Activated T-cell treated with anti-CD3 and anti-CD28 coated beads, Interleukin-2, amount 50 U/mL, for 72 hours (primary cell): ENCODE measurements around the gene VAV3. TPM values are rescaled to one million over a fixed set of nuclear protein-coding genes. Genes with fewer than 3 reads are reported as not detected.

Experiments
- ATAC-seq, 2 donors: fragments of 150-1000 bp; cut with Tn5 transposase; replicated peaks in 1 of 2; 2 replicates each; pipeline ENCODE4 v1.10.0; 2021; ENCODE audit warnings: moderate library complexity in 2 of 2, mild to moderate bottlenecking in 1 of 2
- DNase-seq, 2 donors: peaks; one replicate each; pipeline ENCODE4 v3.0.0; 2021 to 2022; ENCODE audit warnings: mixed read lengths in 1 of 2
- H3K27ac Mint-ChIP-seq: one replicate; pipeline ENCODE4 v1.8.0; 2022; ENCODE audit warnings: mild to moderate bottlenecking, moderate library complexity, mixed read lengths
- H3K27me3 Mint-ChIP-seq: one replicate; pipeline ENCODE4 v1.8.0; 2022; ENCODE audit warnings: low read depth, mixed read lengths
- H3K36me3 Mint-ChIP-seq, 2 donors: one replicate each; pipeline ENCODE4 v1.8.0; 2022; ENCODE audit warnings: mixed read lengths in 2 of 2, mild to moderate bottlenecking in 1 of 2; ENCODE audit not compliant: insufficient read depth in 2 of 2
- H3K4me1 Mint-ChIP-seq: one replicate; pipeline ENCODE4 v1.8.0; 2022; ENCODE audit warnings: low read depth, mixed read lengths
- H3K4me3 Mint-ChIP-seq, 2 donors: one replicate each; pipeline ENCODE4 v1.8.0; 2022; ENCODE audit warnings: mild to moderate bottlenecking in 2 of 2, mixed read lengths in 2 of 2, moderate library complexity in 2 of 2
- H3K9me3 Mint-ChIP-seq, 2 donors: one replicate each; pipeline ENCODE4 v1.8.0; 2022; ENCODE audit warnings: mixed read lengths in 2 of 2
- total RNA-seq, 2 donors: library from RNA; stranded (reverse); gene quantifications; one replicate each; pipeline ENCODE4 v1.2.3, GENCODE V29; 2022

The VAV3 gene
- total RNA-seq, 2 donors from 2014 or later = 2.5 to 2.8 TPM

- DNase-seq = no peak
- H3K27ac Mint-ChIP-seq = no peak overlapping the region
- peaks cover 0 to 2% of the 10 kb centered on the region in 2 donors for H3K9me3 Mint-ChIP-seq
- H3K4me3 Mint-ChIP-seq = no peak overlapping the region
- no peak for ATAC-seq
- H3K4me1 Mint-ChIP-seq = peaks cover 4% of the 10 kb centered on the region
- no peaks in the 10 kb centered on the region for H3K36me3 Mint-ChIP-seq
- no peaks in the 10 kb centered on the region for H3K27me3 Mint-ChIP-seq
These were observed 26.5 kb upstream of the VAV3 start for GRCh38 chr1:107991371-107992066.

- Mint-ChIP-seq H3K4me3 (no peak overlapping the region), H3K27ac (no peak overlapping the region), H3K27me3 (no peaks in the 10 kb centered on the region), H3K9me3 (peaks cover 0 to 2% of the 10 kb centered on the region in 2 donors), H3K4me1 (peaks cover 4% of the 10 kb centered on the region), H3K36me3 (no peaks in the 10 kb centered on the region)
- DNase-seq (no peak), ATAC-seq (peak in 1 of 2 donors; percentile 22)
These were observed 25.6 kb upstream of the VAV3 start for GRCh38 chr1:107990606-107991005.

- H3K9me3 Mint-ChIP-seq = no peaks in the 10 kb centered on the region
- H3K36me3 Mint-ChIP-seq = no peaks in the 10 kb centered on the region
These were observed 16.3 kb upstream of the VAV3 start for GRCh38 chr1:107981277-107981676.

GRCh38 chr1:107979926-107980325, 14.9 kb upstream of the VAV3 start:
- H3K4me1 Mint-ChIP-seq = peaks cover 11% of the 10 kb centered on the region
- no peak for DNase-seq
- no peak for ATAC-seq
- no peak overlapping the region for H3K27ac Mint-ChIP-seq
- H3K9me3 Mint-ChIP-seq = no peaks in the 10 kb centered on the region
- no peaks in the 10 kb centered on the region for H3K36me3 Mint-ChIP-seq
- H3K27me3 Mint-ChIP-seq = peaks cover 6% of the 10 kb centered on the region
- H3K4me3 Mint-ChIP-seq = no peak overlapping the region

More at GRCh38 chr1:107981277-107981676, 16.3 kb upstream of the VAV3 start:
- ATAC-seq (no peak), DNase-seq (no peak)
- Mint-ChIP-seq H3K4me1 (peaks cover 11% of the 10 kb centered on the region), H3K4me3 (no peak overlapping the region), H3K27ac (no peak overlapping the region), H3K27me3 (peaks cover 6% of the 10 kb centered on the region)

- Mint-ChIP-seq H3K4me3 (no peak overlapping the region), H3K36me3 (no peaks in the 10 kb centered on the region), H3K27me3 (peaks cover 6% of the 10 kb centered on the region), H3K9me3 (no peaks in the 10 kb centered on the region), H3K27ac (no peak overlapping the region), H3K4me1 (peaks cover 11% of the 10 kb centered on the region)
- ATAC-seq (peak; percentile 45 to 72), DNase-seq (no peak)
These were observed 14.1 kb upstream of the VAV3 start for GRCh38 chr1:107979088-107979487.

GRCh38 chr1:107976836-107977235, 11.9 kb upstream of the VAV3 start:
- H3K4me3 Mint-ChIP-seq = no peak overlapping the region
- H3K27ac Mint-ChIP-seq = no peak overlapping the region
- peaks cover 12% of the 10 kb centered on the region for H3K27me3 Mint-ChIP-seq
- peaks cover 25% of the 10 kb centered on the region for H3K4me1 Mint-ChIP-seq
- peak in 1 of 2 donors; percentile 37 for ATAC-seq
- no peaks in the 10 kb centered on the region for H3K9me3 Mint-ChIP-seq
- H3K36me3 Mint-ChIP-seq = no peaks in the 10 kb centered on the region
- DNase-seq = no peak

- no peaks in the 10 kb centered on the region for H3K36me3 Mint-ChIP-seq
- DNase-seq = no peak
- H3K27me3 Mint-ChIP-seq = peaks cover 16% of the 10 kb centered on the region
- H3K27ac Mint-ChIP-seq = no peak overlapping the region
- H3K4me3 Mint-ChIP-seq = no peak overlapping the region
- H3K4me1 Mint-ChIP-seq = peaks cover 25% of the 10 kb centered on the region
- peak; percentile 58 to 62 for ATAC-seq
- no peaks in the 10 kb centered on the region for H3K9me3 Mint-ChIP-seq
These were observed 11.5 kb upstream of the VAV3 start for GRCh38 chr1:107976431-107976830.

- no peak for ATAC-seq
- H3K4me1 Mint-ChIP-seq = peaks cover 25% of the 10 kb centered on the region
These were observed 10.9 kb upstream of the VAV3 start for GRCh38 chr1:107975851-107976250.

GRCh38 chr1:107974090-107974489, 9.1 kb upstream of the VAV3 start:
- ATAC-seq (no peak), DNase-seq (no peak)
- Mint-ChIP-seq H3K4me1 (peaks cover 24% of the 10 kb centered on the region), H3K27ac (no peak overlapping the region), H3K36me3 (no peaks in the 10 kb centered on the region), H3K27me3 (peaks cover 10% of the 10 kb centered on the region), H3K9me3 (no peaks in the 10 kb centered on the region), H3K4me3 (no peak overlapping the region)

More at GRCh38 chr1:107975851-107976250, 10.9 kb upstream of the VAV3 start:
- H3K4me3 Mint-ChIP-seq = no peak overlapping the region
- no peaks in the 10 kb centered on the region for H3K36me3 Mint-ChIP-seq
- peaks cover 16% of the 10 kb centered on the region for H3K27me3 Mint-ChIP-seq
- DNase-seq = no peak
- no peak overlapping the region for H3K27ac Mint-ChIP-seq
- no peaks in the 10 kb centered on the region for H3K9me3 Mint-ChIP-seq

GRCh38 chr1:107972391-107973180, 7.6 kb upstream of the VAV3 start:
- ATAC-seq (peak; percentile 22 to 68), DNase-seq (no peak)
- Mint-ChIP-seq H3K4me3 (peak overlapping the region in 1 of 2 donors; percentile 58), H3K27me3 (peaks cover 10% of the 10 kb centered on the region), H3K9me3 (no peaks in the 10 kb centered on the region), H3K36me3 (no peaks in the 10 kb centered on the region), H3K27ac (no peak overlapping the region), H3K4me1 (peaks cover 19% of the 10 kb centered on the region)

- DNase-seq (no peak), ATAC-seq (no peak)
- Mint-ChIP-seq H3K36me3 (peaks cover 0 to 2% of the 10 kb centered on the region in 2 donors), H3K9me3 (no peaks in the 10 kb centered on the region), H3K27me3 (peaks cover 1% of the 10 kb centered on the region), H3K4me1 (peaks cover 32% of the 10 kb centered on the region), H3K4me3 (peak overlapping the region; percentile 15 to 52), H3K27ac (no peak overlapping the region)
These were observed 1.6 kb upstream of the VAV3 start for GRCh38 chr1:107966550-107966949.

- Mint-ChIP-seq H3K9me3 (no peaks in the 10 kb centered on the region), H3K36me3 (peaks cover 0 to 2% of the 10 kb centered on the region in 2 donors), H3K27ac (peak overlapping the region; percentile 89), H3K4me1 (peaks cover 34% of the 10 kb centered on the region), H3K27me3 (no peaks in the 10 kb centered on the region), H3K4me3 (peak overlapping the region; percentile 95 to 97)
- peak; percentile 6 to 18 for DNase-seq
- peak; percentile 5 to 16 for ATAC-seq
These were observed 457 bp downstream of the VAV3 start for GRCh38 chr1:107964336-107965109.
